ENCODE results near the gene TRPT1. TPM values are rescaled to one million over a fixed set of nuclear protein-coding genes. Genes with fewer than 3 reads are reported as not detected.

TRPT1 gene
- polyA plus RNA-seq, 2 of the 4 experiments (the other 2 are of a cell fraction) = 18.6 to 28.5 TPM

DNA sequence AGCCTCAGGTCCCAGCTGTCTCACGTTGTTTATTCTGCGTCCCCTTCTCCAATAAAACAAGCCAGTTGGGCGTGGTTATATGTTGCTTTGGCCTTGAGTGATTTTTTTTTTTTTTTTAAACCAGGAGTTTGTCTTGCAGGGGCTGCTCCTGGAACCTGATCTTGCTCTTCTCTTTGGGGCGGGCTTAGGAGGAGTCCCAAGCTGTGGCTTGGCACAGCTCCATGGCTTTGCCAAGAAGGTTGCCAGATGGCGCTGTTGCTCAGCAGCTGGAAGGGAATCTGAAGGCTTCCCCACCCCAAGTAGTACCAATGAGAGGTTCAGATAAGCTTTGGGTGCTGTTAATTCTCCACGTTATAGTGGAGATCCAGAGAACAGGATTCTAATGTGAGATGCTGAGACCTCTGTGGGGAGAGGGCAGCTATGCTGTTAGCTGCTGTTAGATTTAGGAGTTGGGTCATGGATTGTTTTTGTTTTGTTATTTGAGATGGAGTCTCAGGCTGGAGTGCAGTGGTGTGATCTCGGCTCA is 21.5 kb downstream of the TRPT1 start:
- CTCF ChIA-PET = interaction anchor here (0.7 to 20.3 kb wide), 19 partner anchors 9 to 1341 kb away, joined by 3 to 254 read pairs (median 6); partner anchors contain the start of genes CATSPERZ, DNAJC4, FKBP2 and NUDT22
- no peaks in the 10 kb centered on the region for H3K9me3 ChIP-seq
- DNase-seq (ENCODE audit: low read depth in 1 of 2, low spot score in 1 of 2) (peak; percentile 89 to 94), FAIRE-seq (no peak), ATAC-seq (peak; percentile 55 to 83)
- H3K4me2 ChIP-seq = no peak overlapping the region
- POLR2A ChIA-PET = interaction anchor here (0.9 to 3.0 kb wide), 7 partner anchors 19 to 100 kb away, joined by 3 to 18 read pairs (median 3); partner anchors contain the start of genes FKBP2, NUDT22, STIP1 and TRPT1
- H3K27ac ChIP-seq = no peak overlapping the region
- TF ChIP-seq, protein P1, sequence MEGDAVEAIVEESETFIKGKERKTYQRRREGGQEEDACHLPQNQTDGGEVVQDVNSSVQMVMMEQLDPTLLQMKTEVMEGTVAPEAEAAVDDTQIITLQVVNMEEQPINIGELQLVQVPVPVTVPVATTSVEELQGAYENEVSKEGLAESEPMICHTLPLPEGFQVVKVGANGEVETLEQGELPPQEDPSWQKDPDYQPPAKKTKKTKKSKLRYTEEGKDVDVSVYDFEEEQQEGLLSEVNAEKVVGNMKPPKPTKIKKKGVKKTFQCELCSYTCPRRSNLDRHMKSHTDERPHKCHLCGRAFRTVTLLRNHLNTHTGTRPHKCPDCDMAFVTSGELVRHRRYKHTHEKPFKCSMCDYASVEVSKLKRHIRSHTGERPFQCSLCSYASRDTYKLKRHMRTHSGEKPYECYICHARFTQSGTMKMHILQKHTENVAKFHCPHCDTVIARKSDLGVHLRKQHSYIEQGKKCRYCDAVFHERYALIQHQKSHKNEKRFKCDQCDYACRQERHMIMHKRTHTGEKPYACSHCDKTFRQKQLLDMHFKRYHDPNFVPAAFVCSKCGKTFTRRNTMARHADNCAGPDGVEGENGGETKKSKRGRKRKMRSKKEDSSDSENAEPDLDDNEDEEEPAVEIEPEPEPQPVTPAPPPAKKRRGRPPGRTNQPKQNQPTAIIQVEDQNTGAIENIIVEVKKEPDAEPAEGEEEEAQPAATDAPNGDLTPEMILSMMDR (IDR thresholded peaks at IDR 0.05) = peak; percentile 77
- no peak for TF ChIP-seq KDM1A (IDR thresholded peaks at IDR 0.05; ENCODE audit: low read depth)
- 0 out of 5 replicates have a peak, but pooled peaks of 1 of the 2 experiments have one; percentile 13 for TF ChIP-seq JUN (IDR thresholded peaks at IDR 0.05)
- TF ChIP-seq RAD21 (conservative IDR thresholded peaks at IDR 0.05 in 1 of 2, IDR thresholded peaks at IDR 0.05 in 1 of 2) = peak; percentile 62 to 80
- peak; percentile 50 for TF ChIP-seq SMC3 (IDR thresholded peaks at IDR 0.05)
- H3K4me1 ChIP-seq = peaks cover 9% of the 10 kb centered on the region; the same call in 1 of the 3 replicates
- H3K4me3 ChIP-seq = no peak overlapping the region
- 53% methylated on average over 7 of the region's 7 CpGs for WGBS (ENCODE audit: missing lambda C conversion rate)

GRCh38 chr11:64204080-64204440 is 21.9 kb downstream of the TRPT1 start:
- peaks cover 9% of the 10 kb centered on the region; the same call in 1 of the 3 replicates for H3K4me1 ChIP-seq
- ChIA-PET CTCF (interaction anchor here (0.7 to 20.3 kb wide), 18 partner anchors 9 to 141 kb away, joined by 3 to 254 read pairs (median 7); partner anchors contain the start of genes CATSPERZ, DNAJC4, FKBP2 and NUDT22), POLR2A (interaction anchor here (0.9 to 3.0 kb wide), 6 partner anchors 19 to 100 kb away, joined by 3 to 18 read pairs (median 3); partner anchors contain the start of genes FKBP2 and STIP1)
- no peak overlapping the region for H3K4me2 ChIP-seq
- WGBS (ENCODE audit: missing lambda C conversion rate) = 90% methylated on average over 16 of the region's 16 CpGs
- no peaks in the 10 kb centered on the region for H3K9me3 ChIP-seq
- no peak for TF ChIP-seq CHD4 (IDR thresholded peaks at IDR 0.05; ENCODE audit: borderline replicate concordance)
- no peak overlapping the region for H3K27ac ChIP-seq
- H3K4me3 ChIP-seq = no peak overlapping the region
- ATAC-seq = no peak
- DNase-seq (ENCODE audit: low read depth in 1 of 2, low spot score in 1 of 2) = no peak
- no peak for FAIRE-seq

- no peaks in the 10 kb centered on the region for H3K9me3 ChIP-seq
- H3K4me2 ChIP-seq = no peak overlapping the region
- CTCF ChIA-PET = interaction anchor here (1.0 to 20.3 kb wide), 12 partner anchors 8 to 99 kb away, joined by 3 to 254 read pairs (median 10); partner anchors contain the start of genes CATSPERZ, DNAJC4, NUDT22 and PLCB3
- peaks cover 9% of the 10 kb centered on the region; the same call in 1 of the 3 replicates for H3K4me1 ChIP-seq
- no peak for ATAC-seq
- 93% methylated on average over 27 of the region's 27 CpGs for WGBS (ENCODE audit: missing lambda C conversion rate)
- no peak overlapping the region for H3K4me3 ChIP-seq
- DNase-seq (ENCODE audit: low read depth in 1 of 2, low spot score in 1 of 2) = no peak
- no peak overlapping the region for H3K27ac ChIP-seq
- POLR2A ChIA-PET = interaction anchor here (1.9 to 3.0 kb wide), 2 partner anchors 18 to 38 kb away, joined by 9 to 18 read pairs; partner anchors contain the start of genes FKBP2 and STIP1
- FAIRE-seq = no peak
- TF ChIP-seq CBX8 (IDR thresholded peaks at IDR 0.05) (no peak), HOXB5 (CRISPR knock-in tag; IDR thresholded peaks at IDR 0.05) (no peak), EHMT2 (IDR thresholded peaks at IDR 0.05; ENCODE audit: low read depth) (no peak), POLR2AphosphoS2 (conservative IDR thresholded peaks at IDR 0.05; ENCODE audit: low read length) (no peak), FOSL2 (IDR thresholded peaks at IDR 0.05) (no peak), FOSL2 (CRISPR knock-in tag; IDR thresholded peaks at IDR 0.05) (no peak), FOXS1 (CRISPR knock-in tag; IDR thresholded peaks at IDR 0.05) (no peak), KDM5A (IDR thresholded peaks at IDR 0.05) (no peak), REST (IDR thresholded peaks at IDR 0.05) (no peak), PBX3 (IDR thresholded peaks at IDR 0.05) (no peak), JUNB (IDR thresholded peaks at IDR 0.05) (no peak), ELK1 (IDR thresholded peaks at IDR 0.05; ENCODE audit: low read depth, low read length) (no peak), ESRRA (IDR thresholded peaks at IDR 0.05; ENCODE audit: borderline replicate concordance, low read length) (no peak), FOSB (CRISPR knock-in tag; IDR thresholded peaks at IDR 0.05) (no peak), POLR2A (IDR thresholded peaks at IDR 0.05; ENCODE audit: low read length) (no peak)
- TF ChIP-seq, protein P1 (IDR thresholded peaks at IDR 0.05) = no peak
Observed at GRCh38 chr11:64203421-64204079, 22.4 kb downstream of the TRPT1 start.

Data from A549 (cell line).